Measurements from ENCODE around the gene NAXE.
"Not testable (repeated sequence)": the region's sequence is repeated elsewhere in the genome, so short reads cannot be mapped to it uniquely, and the experiment has no call there.

Gene NAXE

DNA sequence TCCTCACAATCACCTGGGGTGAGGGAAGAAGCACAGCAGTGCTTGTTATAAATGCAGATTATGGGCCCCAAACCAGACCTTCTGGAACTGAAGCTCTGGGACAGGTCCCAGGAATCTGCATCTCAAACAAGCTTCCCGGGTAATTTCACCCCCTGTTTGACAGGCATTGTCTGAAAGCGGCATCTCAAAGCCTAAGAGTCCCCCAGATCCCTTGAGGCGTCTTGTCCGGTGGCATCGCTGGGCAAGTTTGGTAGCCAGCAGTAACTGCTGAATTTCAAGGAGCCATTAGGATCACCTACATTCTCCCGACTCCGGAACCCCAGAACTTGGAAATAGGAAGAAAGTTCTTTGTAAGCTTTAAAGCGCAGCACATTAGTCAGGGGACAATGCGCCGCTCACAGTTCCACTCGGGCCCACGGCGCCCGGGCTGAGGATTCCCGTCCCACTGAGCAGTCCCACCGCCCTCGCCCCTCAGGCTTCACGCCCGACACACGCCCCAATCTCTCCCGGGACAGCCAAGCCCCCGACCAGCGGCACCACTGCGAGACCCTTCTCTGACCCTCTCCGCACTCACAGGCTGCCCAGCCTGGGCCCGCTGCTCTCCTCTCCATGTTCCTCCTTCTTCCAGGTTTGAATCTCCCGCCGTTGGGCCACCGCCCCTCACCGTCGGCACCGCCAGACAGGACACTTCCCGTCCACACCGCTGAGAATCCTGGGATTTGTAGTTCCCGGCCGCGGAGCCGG, 19.5 kb upstream of the NAXE start, which contains the start of gene IQGAP3:
Gene IQGAP3, minus strand, starts transcription at position 647 of the 744 bp plus-strand sequence. Its CDS starts 36 bp downstream, at position 611.
- DNase-seq: peak; percentile 80

DNA sequence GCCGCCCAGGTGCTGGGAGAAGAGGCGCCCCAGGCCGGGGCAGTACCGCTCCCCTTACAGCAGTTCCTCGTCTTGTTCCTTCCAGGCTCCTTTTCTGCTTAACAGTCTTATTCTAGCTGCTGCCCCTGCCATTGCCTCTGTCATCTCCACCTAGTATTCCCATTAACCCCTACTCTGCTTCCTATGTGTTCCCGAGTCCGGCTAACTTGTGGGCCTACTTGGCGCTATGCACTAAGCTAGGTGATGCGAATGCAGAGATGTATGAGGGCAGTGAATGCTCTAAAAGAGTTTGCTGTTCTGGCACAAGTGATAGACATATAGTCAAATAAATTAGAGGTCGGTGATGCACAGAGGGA, 18.9 kb upstream of the NAXE start:
- no peak for DNase-seq

DNA sequence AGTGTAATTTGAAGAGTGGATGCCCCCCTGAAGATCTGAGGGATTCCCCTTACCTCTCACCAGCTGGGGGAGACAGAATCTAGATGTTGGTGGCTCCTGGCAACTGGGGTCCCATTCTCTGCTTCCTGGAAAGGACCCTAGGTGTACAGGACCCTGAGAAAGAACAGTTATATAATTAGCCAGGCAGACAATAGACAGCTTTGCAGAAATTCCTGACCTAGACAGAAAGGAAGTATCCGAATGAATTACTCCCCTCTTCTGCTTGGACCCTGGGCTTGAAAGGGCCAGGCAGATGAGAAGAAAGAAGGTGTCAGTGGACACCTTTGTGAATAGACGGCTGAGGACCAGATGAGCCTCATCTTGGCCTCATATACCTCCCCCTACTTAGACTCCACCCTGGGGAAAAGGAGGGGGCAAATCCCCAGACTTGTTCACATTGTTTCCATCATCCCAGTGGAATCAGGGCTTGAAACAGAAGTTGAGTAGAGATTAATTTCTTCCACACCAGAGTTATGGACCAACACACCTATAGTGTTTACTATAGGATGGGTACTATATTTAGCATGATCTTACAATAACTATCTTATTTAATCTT, 17.4 kb upstream of the NAXE start:
- DNase-seq: no peak

DNA sequence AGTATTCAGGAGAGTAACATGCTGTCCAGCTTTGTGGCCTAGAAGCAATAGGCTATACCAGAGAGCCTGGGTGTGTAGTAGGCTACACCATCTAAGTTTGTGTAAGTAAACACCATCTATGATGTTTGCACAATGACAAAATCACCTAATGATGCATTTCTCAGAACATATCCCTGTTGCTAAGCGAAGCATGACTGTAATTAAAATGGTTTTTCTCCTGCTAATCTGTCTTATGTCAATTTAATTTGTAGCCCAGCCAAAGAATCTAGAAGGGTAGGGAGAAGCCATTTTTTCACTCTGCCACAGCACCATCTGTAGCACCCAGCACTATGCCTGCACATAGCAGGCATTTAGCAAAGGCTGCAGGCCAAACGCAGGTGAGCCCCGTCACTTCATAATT, 14.0 kb upstream of the NAXE start:
- DNase-seq: no peak

DNA sequence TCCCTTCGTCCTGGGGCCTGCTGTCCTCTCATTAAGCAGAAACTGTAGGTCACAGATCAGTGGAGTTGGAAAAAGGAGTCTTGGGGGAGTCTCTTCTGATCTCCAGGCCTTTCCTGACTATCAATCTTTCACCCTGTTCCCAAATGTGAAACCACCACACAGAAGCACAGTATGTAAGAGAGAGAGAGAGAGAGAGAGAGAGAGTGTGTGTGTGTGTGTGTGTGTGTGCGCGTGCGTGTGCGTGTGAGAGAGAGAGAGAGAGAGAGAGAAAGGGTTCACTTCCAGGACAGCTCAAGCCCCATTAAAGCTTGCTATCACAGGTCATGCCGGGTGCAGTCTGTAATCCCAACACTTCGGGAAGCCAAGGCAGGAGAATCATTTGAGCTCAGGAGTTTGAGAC, 13.5 kb upstream of the NAXE start:
- DNase-seq: no peak

GRCh38 chr1:156579472-156579871, 12.1 kb upstream of the NAXE start, which contains the start of gene TTC24:
Gene TTC24, plus strand, starts transcription at chr1:156579723. Its CDS starts 1,642 bp downstream, at chr1:156581365.
- no peak for DNase-seq

GRCh38 chr1:156581661-156582387, 9.8 kb upstream of the NAXE start:
- DNase-seq: peak; percentile 35

- peak; percentile 20 for DNase-seq
These were observed 9.1 kb upstream of the NAXE start for GRCh38 chr1:156582388-156583017.

GRCh38 chr1:156583821-156584622, 7.6 kb upstream of the NAXE start:
- DNase-seq: peak; percentile 82

GRCh38 chr1:156584813-156585212, 6.8 kb upstream of the NAXE start:
- no peak for DNase-seq

DNA sequence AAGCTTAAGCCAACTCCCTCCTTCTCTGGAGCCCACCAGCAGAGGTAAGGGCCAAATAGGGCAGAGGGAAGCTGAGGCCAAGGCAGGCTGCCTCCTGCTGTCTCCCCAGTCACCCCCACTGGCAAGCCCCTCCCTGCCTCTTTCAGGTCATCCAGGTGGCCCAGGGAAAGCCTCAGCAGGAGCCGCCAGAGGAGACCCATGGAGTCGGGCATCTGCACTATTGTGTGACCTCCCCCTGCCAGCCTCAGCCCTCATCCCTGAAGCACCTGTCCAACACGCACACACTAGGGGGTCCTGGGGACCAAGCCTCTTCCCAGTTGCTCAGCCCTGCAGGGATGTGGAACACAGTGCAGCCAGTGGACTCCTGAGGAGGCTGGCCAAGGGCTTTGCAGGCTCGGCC, 5.3 kb upstream of the NAXE start:
- no peak for DNase-seq

GRCh38 chr1:156586892-156587477, 4.6 kb upstream of the NAXE start:
- DNase-seq: no peak

DNA sequence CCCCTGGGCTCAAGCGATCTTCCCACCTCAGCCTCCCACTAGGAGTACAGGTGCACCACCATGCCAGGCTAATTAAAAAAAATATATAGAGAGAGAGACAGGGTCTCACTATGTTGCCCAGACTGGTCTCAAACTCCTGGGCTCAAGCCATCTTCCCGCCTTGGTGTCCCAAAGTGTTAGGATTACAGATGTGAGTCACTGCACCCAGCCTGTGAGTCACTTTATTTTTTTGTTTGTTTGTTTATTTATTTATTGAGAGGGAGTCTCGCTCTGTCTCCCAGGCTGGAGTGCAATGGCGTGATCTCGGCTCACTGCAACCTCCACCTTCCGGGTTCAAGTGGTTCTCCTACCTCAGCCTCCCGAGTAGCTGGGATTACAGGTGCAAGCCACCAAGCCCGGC, 3.6 kb upstream of the NAXE start:
- DNase-seq: not testable (repeated sequence)

- DNase-seq: no peak
These were observed 2.0 kb upstream of the NAXE start for GRCh38 chr1:156589546-156589945.

DNA sequence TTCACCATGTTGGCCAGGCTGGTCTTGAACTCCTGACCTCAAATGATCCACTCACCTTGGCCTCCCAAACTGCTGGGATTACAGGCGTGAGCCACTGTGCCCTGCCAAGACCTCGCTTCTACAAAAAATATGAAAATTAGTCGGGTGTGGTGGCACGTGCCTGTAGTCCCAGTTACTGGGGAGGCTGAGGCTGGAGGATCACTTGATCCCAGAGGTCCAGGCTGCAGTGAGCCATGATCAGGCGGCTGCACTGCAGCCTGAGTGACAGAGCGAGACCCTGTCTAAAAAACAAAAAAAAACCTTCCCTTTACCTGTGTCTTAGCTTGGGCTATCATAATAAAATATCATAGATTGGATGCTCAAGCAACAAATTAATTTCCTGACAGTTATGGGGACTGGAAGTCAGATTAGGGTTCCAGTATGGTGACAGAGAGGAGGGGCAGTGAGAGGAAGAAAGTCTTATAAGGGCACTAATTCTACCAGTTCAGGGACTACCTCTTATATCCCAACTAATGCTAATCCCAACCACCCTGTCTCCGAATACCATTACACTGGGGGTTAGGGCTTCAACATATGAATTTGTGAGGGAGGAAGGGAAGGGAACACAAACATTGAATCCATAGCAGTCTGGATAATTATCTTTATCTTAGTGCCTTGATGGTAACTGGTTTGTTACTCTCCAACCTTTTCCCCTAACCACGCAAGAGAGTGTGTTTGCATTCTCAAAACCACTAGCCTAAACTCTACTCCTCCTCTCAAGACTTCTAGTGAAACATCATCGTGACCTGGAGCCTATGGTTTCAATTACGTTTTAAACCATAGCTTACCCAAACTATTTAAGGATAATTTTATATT, 1.0 kb upstream of the NAXE start:
- DNase-seq: no peak

- no peak for DNase-seq
These were observed 470 bp upstream of the NAXE start for GRCh38 chr1:156591181-156591431.

- DNase-seq: no peak
These were observed 758 bp downstream of the NAXE start for GRCh38 chr1:156592158-156592909.

DNA sequence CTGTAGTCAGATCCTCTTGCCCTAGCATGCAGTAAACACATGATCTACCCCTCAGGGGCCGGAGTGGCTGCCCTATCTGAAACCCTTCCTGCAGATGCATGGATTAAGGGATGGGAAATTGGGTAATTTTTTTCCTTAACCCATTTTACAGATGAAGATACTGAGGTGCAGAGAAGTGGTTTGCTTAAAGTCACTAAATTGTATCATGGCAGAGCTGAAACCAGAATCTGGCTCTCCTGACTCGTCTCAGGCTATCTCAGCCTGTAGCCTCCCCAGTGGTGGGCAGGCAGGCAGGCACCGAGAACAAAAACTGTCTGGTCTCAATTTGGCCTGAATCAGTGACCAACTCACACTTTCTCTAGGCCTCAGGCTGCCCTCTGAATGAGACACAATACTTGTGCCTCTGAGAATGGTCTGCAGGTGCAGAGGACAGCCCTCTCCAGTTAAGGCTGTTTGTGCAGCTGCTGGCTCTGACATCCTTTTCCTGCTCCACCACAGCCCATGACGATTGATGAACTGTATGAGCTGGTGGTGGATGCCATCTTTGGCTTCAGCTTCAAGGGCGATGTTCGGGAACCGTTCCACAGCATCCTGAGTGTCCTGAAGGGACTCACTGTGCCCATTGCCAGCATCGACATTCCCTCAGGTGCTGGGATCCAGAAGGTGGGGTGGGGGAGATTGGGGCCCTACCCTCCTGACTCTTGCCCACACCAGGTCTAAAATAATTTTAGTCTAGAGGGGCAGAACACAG, 1.5 kb downstream of the NAXE start:
- no peak for DNase-seq

DNA sequence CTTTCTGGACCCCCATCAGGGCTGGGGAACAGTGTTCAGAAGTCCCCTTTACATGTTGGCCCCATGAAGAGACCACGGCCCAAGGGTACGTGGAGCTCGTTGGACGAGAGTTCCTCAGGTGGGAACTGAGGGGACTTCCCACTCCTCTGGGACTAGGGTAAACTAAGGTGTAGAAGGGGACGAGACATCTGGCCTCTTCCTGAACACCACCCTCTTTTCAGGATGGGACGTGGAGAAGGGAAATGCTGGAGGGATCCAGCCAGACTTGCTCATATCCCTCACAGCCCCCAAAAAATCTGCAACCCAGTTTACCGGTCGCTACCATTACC, 2.0 kb downstream of the NAXE start:
- no peak for DNase-seq

DNA sequence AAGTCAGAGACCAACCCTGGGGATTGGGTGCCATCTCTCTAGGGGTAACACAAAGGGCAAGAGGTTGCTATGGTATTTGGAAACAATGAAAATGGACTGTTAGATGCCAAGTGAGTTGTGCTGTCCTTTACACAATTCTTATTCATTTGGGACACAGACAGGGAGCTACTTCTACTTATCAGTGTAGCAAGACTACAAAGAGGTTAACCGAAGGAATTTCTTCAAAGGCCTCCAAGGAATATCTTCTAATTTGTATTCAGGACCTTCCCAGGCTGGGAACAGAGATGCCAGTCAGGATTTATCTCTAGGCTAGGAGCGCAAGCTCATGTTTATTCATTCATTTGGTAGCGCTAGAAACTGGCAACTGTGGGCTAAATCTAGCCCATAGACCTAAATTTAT, 2.6 kb downstream of the NAXE start:
- no peak for DNase-seq
